HG03558 (cell line): Measurements from ENCODE around the gene DGKD.

ENCODE experiments used
- ATAC-seq: cut with Tn5 transposase; IDR thresholded peaks from one replicate; pipeline ENCODE4 v1.9.1; 2021; ENCODE audit warnings: moderate number of reproducible peaks; ENCODE audit not compliant: unreplicated experiment; ENCODE audit errors: extremely low read depth

DGKD gene

GRCh38 chr2:233453111-233453915 is 99.0 kb downstream of the DGKD start:
- no peak for ATAC-seq

GRCh38 chr2:233453916-233454315 is 99.6 kb downstream of the DGKD start:
- no peak for ATAC-seq

- no peak for ATAC-seq
Measured at GRCh38 chr2:233455006-233455405, 100.7 kb downstream of the DGKD start.

GRCh38 chr2:233455491-233455890 is 101.2 kb downstream of the DGKD start:
- ATAC-seq = no peak

- no peak for ATAC-seq
Measured at GRCh38 chr2:233456111-233456510, 101.8 kb downstream of the DGKD start.

GRCh38 chr2:233456934-233457333 is 102.6 kb downstream of the DGKD start:
- no peak for ATAC-seq

GRCh38 chr2:233457356-233457755 is 103.1 kb downstream of the DGKD start:
- ATAC-seq = no peak

GRCh38 chr2:233458031-233458610 is 103.8 kb downstream of the DGKD start:
- ATAC-seq = no peak

- ATAC-seq = no peak
Measured at GRCh38 chr2:233458826-233459225, 104.5 kb downstream of the DGKD start.

- ATAC-seq = no peak
Measured at GRCh38 chr2:233459426-233459825, 105.1 kb downstream of the DGKD start.

- no peak for ATAC-seq
Measured at GRCh38 chr2:233460726-233461441, 106.6 kb downstream of the DGKD start.

- ATAC-seq = no peak
Measured at GRCh38 chr2:233461481-233461891, 107.2 kb downstream of the DGKD start.

GRCh38 chr2:233462202-233462785 is 108.0 kb downstream of the DGKD start:
- no peak for ATAC-seq

GRCh38 chr2:233462826-233463470 is 108.7 kb downstream of the DGKD start:
- ATAC-seq = no peak

- ATAC-seq = no peak
Measured at GRCh38 chr2:233463586-233463985, 109.3 kb downstream of the DGKD start.

- ATAC-seq = no peak
Measured at GRCh38 chr2:233464056-233464455, 109.8 kb downstream of the DGKD start.

GRCh38 chr2:233464531-233465240 is 110.4 kb downstream of the DGKD start:
- no peak for ATAC-seq

- ATAC-seq = no peak
Measured at GRCh38 chr2:233466991-233467603, 112.8 kb downstream of the DGKD start.

- no peak for ATAC-seq
Measured at GRCh38 chr2:233468047-233468740, 113.9 kb downstream of the DGKD start.
